Kidney (tissue), 14 donors: ENCODE data around the gene TRIM26. TPM values are rescaled to one million over a fixed set of nuclear protein-coding genes. Genes with fewer than 3 reads are reported as not detected.

Experiments
- DNase-seq, 5 donors: peaks; one replicate each; pipeline ENCODE4 v3.0.0-alpha.2; 2013 to 2020
- FAIRE-seq: peaks from 2 replicates; lab custom pipeline; 2012; peaks lifted over from hg19 to GRCh38; lab: Jason Lieb, UNC
- H3K27ac ChIP-seq, 2 donors: one replicate each; pipeline ENCODE4 v1.7.0; 2013; ENCODE audit warnings: low read depth in 2 of 2, low read length in 2 of 2, inconsistent platforms in 1 of 2
- H3K27me3 ChIP-seq: one replicate; pipeline ENCODE4 v1.7.1; 2013; ENCODE audit warnings: low read length, inconsistent platforms; ENCODE audit not compliant: control insufficient read depth, insufficient read depth
- H3K36me3 ChIP-seq, 3 donors: one replicate each; pipeline versions ENCODE4 v1.7.0 to v1.7.1; 2013; ENCODE audit warnings: low read length in 3 of 3, control low read depth in 1 of 3, inconsistent platforms in 1 of 3; ENCODE audit not compliant: insufficient read depth in 3 of 3, control insufficient read depth in 2 of 3
- H3K4me1 ChIP-seq, 3 donors: one replicate each; pipeline versions ENCODE4 v1.7.0 to v1.7.1; 2013; ENCODE audit warnings: low read length in 3 of 3, inconsistent platforms in 1 of 3, low read depth in 1 of 3; ENCODE audit not compliant: control insufficient read depth in 2 of 3, insufficient read depth in 2 of 3
- H3K4me3 ChIP-seq, 3 donors: one replicate each; pipeline versions ENCODE4 v1.7.0 to v1.8.1; 2013; ENCODE audit warnings: low read length in 3 of 3, control low read depth in 1 of 3, inconsistent platforms in 1 of 3
- H3K9ac ChIP-seq, 3 donors: one replicate each; pipeline versions ENCODE4 v1.7.0 to v1.7.1; 2013; ENCODE audit warnings: low read length in 3 of 3, control low read depth in 1 of 3, inconsistent platforms in 1 of 3
- H3K9me3 ChIP-seq, 3 donors: one replicate each; pipeline versions ENCODE4 v1.7.0 to v1.7.1; 2013; ENCODE audit warnings: low read length in 3 of 3, control low read depth in 1 of 3, inconsistent platforms in 1 of 3; ENCODE audit not compliant: control insufficient read depth in 2 of 3, insufficient read depth in 1 of 3
- CTCF ChIP-seq: IDR thresholded peaks from 3 replicates; pipeline ENCODE4 v1.5.1; 2012; ENCODE audit warnings: mild to moderate bottlenecking, moderate library complexity, borderline replicate concordance; ENCODE audit not compliant: insufficient read depth; ENCODE audit errors: extremely low read depth
- intact Hi-C: fragments of 100-400 bp; cut with DNase I; formaldehyde crosslinking; loops from one replicate; pipeline ENCODE4 v1.11.1; 2022
- polyA plus RNA-seq: library from polyadenylated mRNA; stranded (reverse); fragments of 350-450 nt; fragmentation: Illumina TruSeq; extraction: RNeasy Lipid Tissue Mini Kit (QIAGEN cat#74804); gene quantifications from one replicate; pipeline ENCODE4 v1.2.3, GENCODE V29; 2014; ENCODE audit warnings: low read depth, low replicate concordance; ENCODE audit not compliant: insufficient read depth
- total RNA-seq: library from RNA; stranded (reverse); fragmentation: NEBNext Ultra II Directional; extraction: Animal tissue kit (Norgen Biotek cat#: 25700); gene quantifications from one replicate; pipeline ENCODE4 v1.2.1, GENCODE V29; 2021
- donor health status: control.
- donor health status: control.
- donor health status: control.
- donor health status: control.
- donor health status: control.
- donor health status: DM: yes; HTN: yes; CAD: no.
- donor health status: Normal renal cell carcinoma (clear cell type).

The TRIM26 gene
- total and polyA plus RNA-seq, 2 donors from 2014 or later, result 28.0 to 63.9 TPM

- Histone ChIP-seq H3K4me1 (peaks cover 0 to 15% (median 11%) of the 10 kb centered on the region in 3 donors), H3K9me3 (no peaks in the 10 kb centered on the region), H3K27ac (no peak overlapping the region), H3K4me3 (no peak overlapping the region), H3K9ac (no peak overlapping the region), H3K27me3 (no peaks in the 10 kb centered on the region), H3K36me3 (peaks cover 3 to 40% (median 30%) of the 10 kb centered on the region in 3 donors)
- intact Hi-C loops, result no loop called here
- TF ChIP-seq CTCF, result no peak
- DNase-seq (no peak), FAIRE-seq (no peak)
Observed at GRCh38 chr6:30200551-30201281, 12.5 kb downstream of the TRIM26 start.

GRCh38 chr6:30198166-30199084 is 14.8 kb downstream of the TRIM26 start:
- peaks cover 3 to 49% (median 33%) of the 10 kb centered on the region in 3 donors for H3K36me3 ChIP-seq

GRCh38 chr6:30196376-30196775 is 16.8 kb downstream of the TRIM26 start:
- no peak overlapping the region for H3K4me3 ChIP-seq
- FAIRE-seq (no peak), DNase-seq (no peak)
- H3K9me3 ChIP-seq, result no peaks in the 10 kb centered on the region
- H3K27ac ChIP-seq, result no peak overlapping the region
- no peak overlapping the region for H3K9ac ChIP-seq
- TF ChIP-seq CTCF, result no peak
- peaks cover 0 to 2% (median 0%) of the 10 kb centered on the region in 3 donors for H3K4me1 ChIP-seq
- H3K36me3 ChIP-seq, result peaks cover 3 to 49% (median 33%) of the 10 kb centered on the region in 3 donors
- intact Hi-C loops, result no loop called here
- H3K27me3 ChIP-seq, result no peaks in the 10 kb centered on the region

More at GRCh38 chr6:30198166-30199084, 14.8 kb downstream of the TRIM26 start:
- no peak overlapping the region for H3K4me3 ChIP-seq
- FAIRE-seq, result no peak
- no peak for TF ChIP-seq CTCF
- H3K9ac ChIP-seq, result no peak overlapping the region
- intact Hi-C loops, result no loop called here
- no peaks in the 10 kb centered on the region for H3K9me3 ChIP-seq
- no peaks in the 10 kb centered on the region for H3K27me3 ChIP-seq
- peaks cover 0 to 5% (median 4%) of the 10 kb centered on the region in 3 donors for H3K4me1 ChIP-seq
- H3K27ac ChIP-seq, result no peak overlapping the region
- peak in 1 of 5 donors; percentile 72 for DNase-seq
